GM11168 (cell line): ENCODE data around the gene OR5I1.
"Not testable (repeated sequence)": the region's sequence is repeated elsewhere in the genome, so short reads cannot be mapped to it uniquely, and the experiment has no call there.

ENCODE experiments used
- in situ Hi-C: fragments of 300-500 bp; cut with MboI; formaldehyde crosslinking; loops from one replicate; pipeline ENCODE4 v1.12.0; 2022; ENCODE audit warnings: low sequenced_read_pairs; ENCODE audit not compliant: unreplicated experiment

OR5I1 gene

DNA sequence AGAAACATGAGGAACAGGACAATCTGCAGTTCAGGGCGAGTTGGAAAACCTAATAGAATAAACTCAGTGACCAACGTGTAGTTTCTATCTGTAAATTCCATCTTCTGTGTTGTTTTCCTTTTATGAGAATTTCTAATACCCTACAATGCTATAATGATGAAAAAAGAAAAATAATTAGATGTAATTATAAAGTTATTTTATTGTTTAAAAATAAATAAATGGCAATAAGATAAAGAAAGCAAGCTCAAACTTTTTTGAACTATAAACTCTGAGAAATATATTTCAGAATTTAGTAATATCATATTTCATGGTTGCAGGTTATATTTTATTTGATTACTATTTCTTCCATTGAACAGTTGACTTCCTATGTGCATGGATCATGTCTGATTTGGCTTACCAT lies at the start of gene OR5I1:
TSS of gene OR5I1 (minus strand) at position 101 of the 400 bp plus-strand sequence. CDS start at position 101, 0 bp downstream.
- in situ Hi-C loops: loop anchor here (25.0 kb wide), 1 partner anchor 851 kb away; no protein-coding TSS in a partner anchor

- in situ Hi-C loops: no loop called here
Measured at GRCh38 chr11:55970935-55971334, 34.7 kb upstream of the OR5I1 start.

GRCh38 chr11:55969845-55970244 lies 33.6 kb upstream of the OR5I1 start, which contains the start of gene OR10AG1:
TSS of gene OR10AG1 (minus strand) at chr11:55969945. CDS start at chr11:55969907, 38 bp downstream.
- in situ Hi-C loops: no loop called here

DNA sequence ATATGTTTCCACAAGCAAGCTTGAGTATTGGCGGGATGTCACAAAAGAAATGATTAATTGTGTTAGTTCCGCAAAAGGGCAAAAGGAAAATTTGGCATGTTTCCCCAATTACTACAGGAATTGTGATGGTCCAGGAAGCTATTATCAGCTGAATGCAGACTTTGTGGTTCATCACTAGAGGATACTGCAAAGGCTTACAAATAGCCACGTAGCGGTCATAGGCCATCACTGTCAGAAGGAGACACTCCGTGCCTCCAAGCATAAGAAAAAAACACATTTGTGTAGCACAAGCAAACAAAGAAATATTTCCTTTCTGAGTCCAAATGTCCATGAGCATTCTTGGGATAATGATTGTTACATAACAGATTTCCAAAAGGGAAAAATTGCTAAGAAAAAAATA lies 31.7 kb upstream of the OR5I1 start:
- in situ Hi-C loops: no loop called here

- in situ Hi-C loops: no loop called here
Measured at GRCh38 chr11:55966391-55966790, 30.2 kb upstream of the OR5I1 start.

DNA sequence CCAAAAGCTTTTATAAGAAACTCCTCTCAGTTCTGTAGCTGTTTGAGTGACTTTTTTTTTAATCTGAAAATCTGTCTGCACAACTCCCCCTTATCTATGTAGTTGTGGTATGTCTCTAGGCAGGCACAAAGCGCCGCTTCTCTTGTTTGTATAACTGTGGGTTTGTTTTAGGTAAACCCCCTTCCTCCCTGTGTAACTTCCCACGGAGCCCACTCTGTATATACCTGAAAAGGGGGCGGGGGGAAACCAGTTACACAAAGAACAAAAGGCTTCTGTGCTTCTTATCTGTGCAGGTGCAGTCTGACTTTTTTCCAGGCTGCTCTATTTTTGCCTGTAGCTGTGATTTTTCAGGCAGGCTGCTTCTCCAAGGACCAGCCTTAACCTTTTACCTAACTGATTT lies 20.3 kb upstream of the OR5I1 start:
- in situ Hi-C loops: no loop called here

GRCh38 chr11:55949330-55949729 lies 13.1 kb upstream of the OR5I1 start:
- in situ Hi-C loops: loop anchor here (25.0 kb wide), 1 partner anchor 838 kb away; no protein-coding TSS in a partner anchor

DNA sequence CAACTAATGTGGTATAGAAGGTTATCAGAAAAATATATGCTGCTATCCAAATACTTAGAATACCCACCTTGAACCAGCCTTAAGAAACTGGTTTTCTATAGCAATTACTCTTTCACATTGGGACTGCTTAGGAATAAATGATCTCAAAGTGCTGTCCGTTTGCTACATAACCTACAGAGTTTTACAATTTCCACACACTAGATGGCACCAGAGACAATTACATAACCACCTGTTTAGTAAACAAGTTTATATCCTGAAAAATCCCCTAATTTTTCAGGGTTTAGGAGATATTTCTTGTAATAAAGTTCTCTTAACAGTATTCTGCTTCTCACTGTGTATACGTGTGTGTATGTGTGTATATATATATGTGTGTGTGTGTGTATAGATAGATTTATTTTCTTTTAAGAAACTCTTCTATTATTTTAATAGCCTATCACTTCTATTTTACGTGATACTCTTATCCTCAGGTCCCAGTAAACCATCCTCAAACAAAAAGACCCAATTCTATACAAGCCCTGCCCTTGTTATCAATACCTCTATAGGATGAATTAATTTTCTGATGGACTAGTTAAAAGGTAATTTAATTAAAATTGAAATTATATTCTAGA lies 6.7 kb upstream of the OR5I1 start:
- in situ Hi-C loops: loop anchor here (25.0 kb wide), 1 partner anchor 844 kb away; no protein-coding TSS in a partner anchor

DNA sequence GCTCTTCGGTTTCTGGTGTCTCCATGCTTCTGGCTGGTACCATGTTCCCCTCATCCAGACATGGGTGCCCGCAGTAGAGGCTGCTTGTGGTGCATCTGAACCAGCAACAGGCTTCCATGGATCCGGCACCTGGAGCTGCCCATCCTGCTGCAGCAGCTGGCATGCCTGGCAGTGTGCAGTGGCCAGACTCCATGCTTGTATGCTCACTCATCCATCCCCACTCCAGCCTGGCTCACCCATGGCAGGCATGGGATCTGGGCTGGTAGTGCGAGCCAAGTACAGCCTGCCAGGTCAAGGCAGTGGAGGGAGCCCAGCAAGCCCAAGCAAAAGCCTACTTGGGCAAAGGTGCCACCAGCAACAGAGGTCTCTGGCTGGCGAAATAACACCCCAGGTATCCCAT lies 15.7 kb downstream of the OR5I1 start:
- in situ Hi-C loops: no loop called here

DNA sequence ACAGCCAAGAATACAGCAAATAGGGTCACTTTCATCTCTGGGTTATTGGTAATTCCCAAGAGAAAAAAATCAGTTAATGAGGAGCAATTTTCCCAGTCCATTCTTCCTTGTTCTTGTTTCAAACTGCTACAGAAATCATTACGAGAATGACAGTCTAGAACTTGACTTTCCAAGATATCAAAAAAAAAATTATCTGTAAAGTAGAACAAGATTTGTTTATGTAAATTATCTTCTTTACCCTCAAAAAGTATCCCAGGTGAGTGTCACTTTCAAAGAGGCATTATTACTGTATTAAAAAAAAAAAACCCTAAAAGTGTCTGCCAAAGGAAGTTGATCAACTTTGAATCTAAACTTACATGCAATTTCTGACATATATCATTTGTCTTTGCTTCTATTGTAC lies 21.7 kb downstream of the OR5I1 start, which contains the start of gene OR5W2:
TSS of gene OR5W2 (minus strand) at position 101 of the 400 bp plus-strand sequence. CDS start at position 101, 0 bp downstream.
- in situ Hi-C loops: no loop called here

GRCh38 chr11:55902308-55902707 lies 33.9 kb downstream of the OR5I1 start:
- in situ Hi-C loops: no loop called here

GRCh38 chr11:55895216-55895615 lies 41.0 kb downstream of the OR5I1 start:
- in situ Hi-C loops: no loop called here

- in situ Hi-C loops: not testable (repeated sequence)
Measured at GRCh38 chr11:55885481-55885880, 50.7 kb downstream of the OR5I1 start.
